ENCODE measurements around the gene DCHS1. TPM values are rescaled to one million over a fixed set of nuclear protein-coding genes. Genes with fewer than 3 reads are reported as not detected.

Gene DCHS1
- total and polyA plus RNA-seq, 9 of the 15 experiments (the other 6 are each of a cell fraction or from before 2014, with no cell fraction given), result 0.04 to 0.49 (median 0.14) TPM; not detected in 2

GRCh38 chr11:6603287-6604080 lies 52.1 kb downstream of the DCHS1 start, which contains the start of the genes ILK and RRP8 (continued):
- TF ChIP-seq ZNF511 (CRISPR knock-in tag; IDR thresholded peaks at IDR 0.05) (peak; percentile 46), ZNF165 (CRISPR knock-in tag; IDR thresholded peaks at IDR 0.05; ENCODE audit: borderline replicate concordance) (no peak), ZNF253 (CRISPR knock-in tag; conservative IDR thresholded peaks at IDR 0.05) (no peak), NR2C2 (CRISPR knock-in tag; IDR thresholded peaks at IDR 0.05) (peak; percentile 60), NR2C2 (tag; IDR thresholded peaks at IDR 0.05) (peak; percentile 95), POU5F1 (IDR thresholded peaks at IDR 0.05; ENCODE audit: borderline replicate concordance, low read depth, low read length, partially characterized antibody) (peak; percentile 21), SIN3B (IDR thresholded peaks at IDR 0.05; ENCODE audit: low read depth) (peak; percentile 74; the same call in 1 of the 2 replicates), GATAD2B (IDR thresholded peaks at IDR 0.05; ENCODE audit: borderline replicate concordance) (peak; percentile 89; the same call in 1 of the 2 replicates), TAF1 (IDR thresholded peaks at IDR 0.05; ENCODE audit: control insufficient read depth, extremely low read depth, insufficient read depth, low read length, severe bottlenecking) (peak; percentile 95), CREB3L1 (IDR thresholded peaks at IDR 0.05; ENCODE audit: borderline replicate concordance, low read depth) (peak; percentile 85; the same call in 1 of the 2 replicates), ILF3 (IDR thresholded peaks at IDR 0.05; ENCODE audit: borderline replicate concordance) (0 out of 2 replicates have a peak, but pooled peaks have one; percentile 55), MEIS2 (IDR thresholded peaks at IDR 0.05; ENCODE audit: partially characterized antibody) (peak; percentile 57), ZKSCAN1 (IDR thresholded peaks at IDR 0.05; ENCODE audit: low read depth, low read length) (peak; percentile 74), ZNF24 (IDR thresholded peaks at IDR 0.05) (0 out of 2 replicates have a peak, but pooled peaks have one; percentile 18), SAFB (IDR thresholded peaks at IDR 0.05; ENCODE audit: borderline replicate concordance, low read depth, low read length) (0 out of 2 replicates have a peak, but pooled peaks have one; percentile 26), KDM5B (IDR thresholded peaks at IDR 0.05; ENCODE audit: insufficient replicate concordance, low read depth, low read length) (peak; percentile 52), ZFPM2 (CRISPR knock-in tag; IDR thresholded peaks at IDR 0.05) (no peak), ELF2 (CRISPR knock-in tag; IDR thresholded peaks at IDR 0.05) (peak; percentile 83; the same call in 1 of the 2 replicates), HMGN3 (IDR thresholded peaks at IDR 0.05; ENCODE audit: borderline replicate concordance, extremely low read depth, insufficient read length, low read depth, low read length) (peak; percentile 95), NR2F6 (CRISPR knock-in tag; IDR thresholded peaks at IDR 0.05) (no peak), ZNF12 (CRISPR knock-in tag; IDR thresholded peaks at IDR 0.05) (peak; percentile 78), RBBP5 (IDR thresholded peaks at IDR 0.05; ENCODE audit: borderline replicate concordance, insufficient read depth, low read length, poor library complexity, severe bottlenecking) (peak; percentile 79), ZSCAN29 (IDR thresholded peaks at IDR 0.05) (no peak), NONO (IDR thresholded peaks at IDR 0.05; ENCODE audit: low read depth in 2 of 2, low read length in 1 of 2) (peak in 1 of 2 experiments; percentile 82; a peak in 2 of 4 replicates)
- TF ChIP-seq, protein P1, sequence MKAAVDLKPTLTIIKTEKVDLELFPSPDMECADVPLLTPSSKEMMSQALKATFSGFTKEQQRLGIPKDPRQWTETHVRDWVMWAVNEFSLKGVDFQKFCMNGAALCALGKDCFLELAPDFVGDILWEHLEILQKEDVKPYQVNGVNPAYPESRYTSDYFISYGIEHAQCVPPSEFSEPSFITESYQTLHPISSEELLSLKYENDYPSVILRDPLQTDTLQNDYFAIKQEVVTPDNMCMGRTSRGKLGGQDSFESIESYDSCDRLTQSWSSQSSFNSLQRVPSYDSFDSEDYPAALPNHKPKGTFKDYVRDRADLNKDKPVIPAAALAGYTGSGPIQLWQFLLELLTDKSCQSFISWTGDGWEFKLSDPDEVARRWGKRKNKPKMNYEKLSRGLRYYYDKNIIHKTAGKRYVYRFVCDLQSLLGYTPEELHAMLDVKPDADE (conservative IDR thresholded peaks at IDR 0.05; ENCODE audit: control insufficient read depth, low read depth, low read length), result peak; percentile 77

Data from K562 (cell line).